Kidney tubule cell (primary cell): ENCODE results near the gene TCF23.

Source experiments
- DNase-seq: peaks from one replicate; pipeline ENCODE4 v3.0.0-alpha.2; 2018; ENCODE audit warnings: low spot score

Gene TCF23

GRCh38 chr2:27128668-27129571, 19.9 kb upstream of the TCF23 start:
- DNase-seq, result no peak

GRCh38 chr2:27130396-27130795, 18.4 kb upstream of the TCF23 start:
- no peak for DNase-seq

GRCh38 chr2:27131429-27131828, 17.4 kb upstream of the TCF23 start:
- no peak for DNase-seq

- DNase-seq, result peak; percentile 23
These were observed 15.5 kb upstream of the TCF23 start for GRCh38 chr2:27133195-27133875.

GRCh38 chr2:27133905-27134780, 14.7 kb upstream of the TCF23 start, which contains the start of gene PREB:
Gene PREB (minus strand): TSS chr2:27134636. CDS start chr2:27134421, 215 bp downstream.
- peak; percentile 95 for DNase-seq

GRCh38 chr2:27134781-27135477, 13.9 kb upstream of the TCF23 start:
- DNase-seq, result no peak

- DNase-seq, result no peak
These were observed 13.3 kb upstream of the TCF23 start for GRCh38 chr2:27135478-27135955.

GRCh38 chr2:27136751-27137150, 12.1 kb upstream of the TCF23 start:
- no peak for DNase-seq

- no peak for DNase-seq
These were observed 11.4 kb upstream of the TCF23 start for GRCh38 chr2:27137322-27137935.

- no peak for DNase-seq
These were observed 10.7 kb upstream of the TCF23 start for GRCh38 chr2:27138111-27138510.

- DNase-seq, result no peak
These were observed 9.5 kb upstream of the TCF23 start, which contains the start of gene PRR30 for GRCh38 chr2:27139310-27139709. Gene PRR30 (minus strand): TSS chr2:27139410. CDS start chr2:27138329, 1,081 bp downstream.

GRCh38 chr2:27143285-27143684, 5.5 kb upstream of the TCF23 start:
- no peak for DNase-seq

- no peak for DNase-seq
These were observed 3.1 kb upstream of the TCF23 start for GRCh38 chr2:27145682-27146081.

- DNase-seq, result no peak
These were observed 869 bp upstream of the TCF23 start for GRCh38 chr2:27147935-27148334.

GRCh38 chr2:27149570-27150405, 984 bp downstream of the TCF23 start:
- DNase-seq, result no peak

GRCh38 chr2:27150639-27151230, 1.9 kb downstream of the TCF23 start:
- DNase-seq, result no peak

GRCh38 chr2:27152102-27152795, 3.4 kb downstream of the TCF23 start:
- no peak for DNase-seq

GRCh38 chr2:27152796-27153464, 4.1 kb downstream of the TCF23 start:
- peak; percentile 51 for DNase-seq
